Skin epidermis (tissue), 12 donors: ENCODE data around the gene ARNT2.

ENCODE experiments used
- H3K27ac ChIP-seq, 21 experiments: fragments of 200-600 bp; sonication (generic) in 11 of 21; one replicate each; pipeline ENCODE4 v1.5.0; 2020; ENCODE audit warnings: mild to moderate bottlenecking in 3 of 21, inconsistent platforms in 2 of 21, moderate library complexity in 2 of 21
- H3K4me3 ChIP-seq, 7 experiments: fragments of 200-600 bp; sonication (generic) in 2 of 7; one replicate each; pipeline ENCODE4 v1.5.0; 2020; ENCODE audit warnings: inconsistent platforms in 2 of 7, mild to moderate bottlenecking in 2 of 7, moderate library complexity in 1 of 7

Gene ARNT2

DNA sequence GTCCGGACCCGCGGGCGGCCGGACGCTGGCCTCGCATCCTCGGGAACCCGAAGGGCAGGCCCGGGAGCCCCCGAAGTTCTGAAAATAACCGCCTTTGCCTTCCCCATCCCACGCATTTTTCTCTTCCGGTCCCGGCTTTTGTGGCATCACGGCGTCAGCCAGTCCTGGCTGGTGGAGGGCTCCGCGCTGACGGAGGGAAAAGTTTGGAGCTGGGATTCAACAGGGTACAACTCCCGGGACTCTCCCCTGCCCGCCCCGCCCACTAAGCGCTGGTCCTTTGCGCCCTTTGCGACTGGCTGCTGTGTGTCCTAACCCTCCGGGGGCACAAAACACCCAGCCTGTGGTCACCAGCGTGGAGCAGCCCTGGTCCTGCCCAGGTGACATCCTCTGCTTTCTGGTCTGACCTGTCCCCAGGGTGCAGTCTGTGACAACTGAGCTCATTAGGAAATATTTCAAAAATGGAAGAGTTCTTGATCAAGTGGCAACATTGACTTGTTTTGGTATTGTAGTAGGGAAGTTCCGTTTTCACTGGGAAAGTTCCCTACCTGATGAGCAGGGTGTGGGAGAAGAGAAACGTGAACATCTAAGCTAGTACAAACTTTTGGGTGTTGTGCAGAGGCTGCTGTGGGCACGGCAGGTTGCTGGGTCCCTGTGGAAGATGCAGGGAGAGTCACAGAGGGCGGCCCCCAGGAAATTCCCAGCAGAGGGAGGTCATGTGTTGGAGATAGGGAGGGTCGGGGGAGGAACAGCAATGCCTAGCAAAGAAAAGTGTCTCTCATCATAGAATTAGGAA, 775 bp downstream of the ARNT2 start:
- peak overlapping the region in 5 of 7 experiments; percentile 16 to 47 (median 23) for H3K4me3 ChIP-seq
- peak overlapping the region in 2 of 21 experiments; percentile 11 to 68 for H3K27ac ChIP-seq

DNA sequence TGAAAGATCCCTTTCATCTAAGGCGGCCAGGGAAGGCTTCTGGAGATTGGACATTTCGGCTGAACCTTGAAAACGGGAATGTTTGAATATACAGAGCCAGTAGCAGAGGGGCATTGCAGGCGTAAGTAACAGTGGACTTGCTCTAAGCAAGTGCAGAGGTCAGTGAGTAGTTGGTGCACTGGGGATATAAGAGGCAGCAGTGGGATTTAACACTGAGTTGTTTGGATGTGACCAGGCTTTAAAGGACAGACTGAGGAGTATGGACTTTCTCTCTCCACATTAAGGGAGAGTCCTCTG, 1.3 kb downstream of the ARNT2 start:
- Histone ChIP-seq H3K27ac (no peak overlapping the region), H3K4me3 (no peak overlapping the region)

DNA sequence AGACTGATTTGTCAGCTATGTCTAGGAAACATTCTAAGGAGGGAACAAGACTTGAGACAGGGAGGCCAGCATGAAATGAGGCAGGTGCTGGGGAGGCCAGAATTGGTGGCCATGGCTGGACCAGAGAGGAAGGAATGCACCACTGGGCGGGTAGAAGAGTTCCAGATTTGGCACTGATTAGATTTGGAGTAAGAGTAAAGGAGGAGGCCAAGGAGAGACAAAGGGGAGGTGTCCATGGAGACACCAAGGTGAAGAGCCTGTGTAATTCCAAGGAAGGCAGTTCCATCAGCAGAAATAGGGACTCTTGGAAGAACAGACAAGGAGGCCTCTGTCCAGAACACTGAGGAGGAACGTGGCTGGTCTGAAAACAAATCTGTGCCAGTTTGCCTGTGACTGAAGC, 1.8 kb downstream of the ARNT2 start:
- Histone ChIP-seq H3K4me3 (no peak overlapping the region), H3K27ac (no peak overlapping the region)

DNA sequence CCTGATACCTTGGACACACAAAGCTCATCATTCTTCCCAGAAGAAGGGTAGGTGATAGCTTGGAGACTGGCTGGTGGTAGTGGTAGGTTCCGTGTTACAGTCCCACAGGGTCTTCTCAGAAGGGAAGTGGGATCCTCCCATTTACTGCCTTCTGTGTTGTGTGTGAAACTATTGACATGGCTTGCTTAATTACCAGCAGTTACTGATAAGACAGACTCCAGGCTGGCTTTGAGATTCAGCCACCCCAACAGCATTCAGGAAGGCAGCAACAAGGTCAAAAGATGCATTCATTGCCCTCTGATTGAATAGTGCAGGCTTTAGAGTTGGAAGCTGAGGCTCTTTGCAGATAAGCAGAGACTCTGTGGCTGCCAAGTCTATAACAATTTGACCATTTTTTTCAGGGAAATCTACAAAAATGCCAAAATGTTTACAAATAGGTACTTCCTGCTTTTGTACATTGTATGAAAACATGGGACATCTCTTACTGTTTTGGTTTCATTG, 7.7 kb downstream of the ARNT2 start:
- Histone ChIP-seq H3K27ac (no peak overlapping the region), H3K4me3 (no peak overlapping the region)

DNA sequence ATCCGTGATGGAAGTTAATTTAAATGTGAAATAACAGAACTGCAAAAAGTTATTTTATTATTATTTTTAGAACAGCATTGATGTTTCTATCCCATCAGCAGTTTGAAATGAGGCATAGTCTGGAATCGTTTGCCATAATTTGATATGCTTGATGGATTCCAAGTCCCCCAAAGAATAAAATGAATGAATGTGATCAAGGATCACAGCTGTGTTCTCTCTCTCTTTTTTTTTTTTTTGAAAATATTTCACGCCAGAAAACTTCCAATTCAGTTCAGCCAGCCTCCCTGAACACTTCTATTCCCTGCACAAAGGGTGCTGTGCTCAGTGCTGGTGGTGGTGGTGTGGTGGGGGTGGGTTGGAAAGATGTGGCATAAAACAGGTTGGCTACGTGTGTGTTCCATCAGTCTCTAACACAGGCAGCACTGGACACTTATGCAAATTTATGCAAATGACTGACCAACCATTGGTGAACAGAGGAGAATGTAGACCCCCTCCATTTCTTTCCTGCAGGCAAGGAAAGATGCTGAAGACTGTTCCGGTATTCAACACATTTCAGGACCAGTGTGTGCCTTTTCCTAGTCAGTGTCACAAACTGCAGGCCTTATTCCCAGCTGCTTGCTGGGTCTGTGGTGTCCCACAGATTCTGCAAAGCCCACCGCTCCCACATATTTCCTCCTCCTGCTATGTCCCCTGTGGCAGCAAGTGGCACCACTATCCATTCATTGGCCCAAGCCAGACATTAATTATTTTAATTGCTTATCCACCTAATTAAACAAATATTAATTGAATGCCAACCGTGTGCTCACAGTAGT, 10.6 kb downstream of the ARNT2 start:
- H3K4me3 ChIP-seq, result no peak overlapping the region
- H3K27ac ChIP-seq, result no peak overlapping the region

DNA sequence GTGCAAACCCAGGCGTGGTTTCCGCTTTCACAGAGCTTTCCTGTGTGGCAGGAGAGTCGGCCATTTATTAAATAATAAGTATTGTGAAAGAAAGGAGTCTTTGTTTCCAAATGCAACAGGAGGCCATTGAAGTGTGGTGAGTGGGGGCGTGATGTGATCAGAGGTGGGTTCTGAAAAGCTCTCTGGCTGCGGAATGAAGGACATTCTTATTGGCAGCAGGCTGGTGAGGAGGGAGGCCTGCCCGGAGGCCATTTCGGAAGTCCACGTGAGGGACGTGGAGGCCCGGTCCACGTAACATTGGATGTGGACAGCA, 11.1 kb downstream of the ARNT2 start:
- Histone ChIP-seq H3K27ac (no peak overlapping the region), H3K4me3 (no peak overlapping the region)

DNA sequence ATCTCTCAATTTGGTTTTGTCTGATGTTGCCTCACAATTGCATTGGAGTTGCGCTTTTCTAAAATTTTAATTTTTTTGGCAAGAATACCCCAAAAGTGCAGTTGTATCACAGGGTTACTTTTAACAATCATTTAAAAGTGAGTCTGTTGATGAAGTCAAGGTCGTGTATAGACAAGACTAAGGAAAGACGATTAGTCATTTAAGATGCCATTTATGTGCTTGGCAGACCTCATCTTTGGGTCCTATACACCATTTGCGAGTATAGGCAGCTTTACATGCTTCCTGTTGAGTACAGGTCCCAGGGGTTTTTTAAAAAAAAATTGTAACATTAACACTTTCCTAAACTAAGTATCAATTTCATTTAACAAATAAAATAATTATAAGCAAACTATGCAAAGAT, 12.5 kb downstream of the ARNT2 start:
- Histone ChIP-seq H3K27ac (no peak overlapping the region), H3K4me3 (no peak overlapping the region)

DNA sequence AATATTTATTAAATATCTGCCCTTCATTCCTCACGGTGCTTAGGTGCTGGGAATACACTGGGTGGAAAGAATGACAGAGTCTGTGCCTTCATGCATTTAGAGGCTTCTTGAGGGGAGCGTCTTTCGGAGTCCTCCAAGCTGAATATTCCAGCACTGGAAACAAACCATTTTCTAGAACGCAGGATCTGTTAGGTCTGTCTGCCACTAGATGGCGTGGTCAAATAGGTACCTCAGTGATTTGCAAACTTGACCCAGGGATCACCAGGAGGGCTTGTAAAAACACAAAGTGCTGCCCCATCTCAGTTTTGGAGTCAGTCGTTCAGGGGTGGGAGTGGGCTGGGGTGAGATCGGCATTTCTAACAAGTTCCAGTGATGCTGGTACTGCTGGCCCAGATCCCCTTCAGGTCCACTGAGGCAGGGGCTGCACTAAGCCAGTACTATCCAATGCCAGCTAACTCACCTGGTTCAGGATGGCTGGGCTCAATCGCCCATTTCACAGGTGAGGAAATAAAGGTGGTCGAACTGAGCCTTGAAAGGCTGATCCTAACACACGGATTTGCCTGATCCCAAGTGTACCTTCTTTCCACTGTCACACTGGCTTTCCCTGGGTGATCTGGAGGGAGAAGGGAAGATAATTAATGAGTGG, 14.8 kb downstream of the ARNT2 start:
- no peak overlapping the region for H3K4me3 ChIP-seq
- H3K27ac ChIP-seq, result no peak overlapping the region

DNA sequence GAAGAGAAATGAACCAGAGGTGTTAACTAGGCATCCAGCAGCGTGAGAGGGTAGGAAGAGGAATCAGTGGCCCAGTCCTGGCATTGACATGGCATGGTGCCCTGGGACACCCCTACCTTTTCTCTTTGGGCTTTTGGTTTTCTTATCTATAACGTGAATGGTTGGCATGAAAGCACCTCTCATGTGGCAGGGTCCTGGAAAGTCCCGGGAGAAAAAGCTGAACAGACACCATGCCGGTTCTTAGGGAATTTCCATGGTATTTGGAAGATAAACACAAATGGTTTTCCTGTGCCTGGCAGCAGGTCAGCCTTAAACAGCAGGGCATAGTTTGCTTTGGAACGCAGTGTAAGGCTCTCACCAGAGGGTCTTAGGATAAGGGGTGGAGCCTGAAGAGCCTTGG, 15.4 kb downstream of the ARNT2 start:
- H3K4me3 ChIP-seq, result no peak overlapping the region
- no peak overlapping the region for H3K27ac ChIP-seq

DNA sequence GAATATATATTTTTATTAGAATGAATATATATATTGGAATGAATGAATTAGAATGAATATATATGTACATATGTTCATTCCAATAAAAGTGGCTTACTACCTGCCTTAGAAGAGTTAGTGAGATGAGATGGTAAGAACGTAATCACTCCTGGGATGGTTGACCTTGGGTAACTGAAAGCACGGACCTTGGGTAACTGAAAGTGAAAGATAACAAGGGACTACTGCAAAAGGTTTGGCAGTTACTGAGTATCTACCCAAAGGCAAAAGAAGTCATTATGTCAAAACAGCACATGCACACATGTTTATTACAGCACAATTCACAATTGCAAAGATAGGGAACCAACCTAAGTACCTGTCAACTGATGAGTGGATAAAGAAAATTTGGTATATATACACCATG, 16.5 kb downstream of the ARNT2 start:
- Histone ChIP-seq H3K27ac (no peak overlapping the region), H3K4me3 (no peak overlapping the region)

DNA sequence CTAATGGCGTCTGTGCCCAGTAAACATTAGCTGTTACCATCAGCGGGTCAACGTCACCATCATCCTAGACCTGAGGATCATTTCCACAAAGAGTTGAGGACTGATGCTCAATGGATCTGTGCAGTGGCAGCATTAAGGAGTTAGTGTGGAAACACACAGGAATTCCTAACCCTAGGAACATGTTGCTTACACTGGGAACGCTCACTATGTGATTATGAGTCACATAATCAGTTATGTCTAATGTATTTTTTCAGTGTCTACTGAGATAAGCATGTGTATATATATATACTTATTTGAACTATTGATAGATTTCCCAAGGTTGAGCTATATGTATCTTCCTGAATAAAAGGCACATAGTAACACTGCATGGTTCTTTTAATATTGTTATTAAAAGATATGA, 19.0 kb downstream of the ARNT2 start:
- H3K4me3 ChIP-seq, result no peak overlapping the region
- H3K27ac ChIP-seq, result no peak overlapping the region

DNA sequence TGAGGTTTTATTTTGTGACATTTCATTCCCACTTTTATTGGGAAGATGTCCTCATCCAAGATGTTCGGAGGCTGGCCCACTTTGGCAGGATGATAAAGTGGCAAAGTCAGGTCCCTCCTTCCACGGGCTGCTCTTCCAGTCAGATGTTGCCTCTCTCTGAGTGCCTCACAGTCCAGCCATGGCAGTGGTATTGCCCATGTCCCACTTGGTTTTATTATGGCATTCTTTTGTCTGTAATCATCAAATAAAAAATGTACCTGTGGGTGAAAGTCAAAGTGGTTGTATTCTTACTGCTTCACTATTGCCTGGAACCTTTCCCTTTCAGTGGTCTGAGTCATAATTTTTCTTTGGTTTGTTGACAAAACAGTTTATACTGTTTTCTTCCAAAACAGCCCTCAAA, 20.2 kb downstream of the ARNT2 start:
- no peak overlapping the region for H3K27ac ChIP-seq
- H3K4me3 ChIP-seq, result no peak overlapping the region

DNA sequence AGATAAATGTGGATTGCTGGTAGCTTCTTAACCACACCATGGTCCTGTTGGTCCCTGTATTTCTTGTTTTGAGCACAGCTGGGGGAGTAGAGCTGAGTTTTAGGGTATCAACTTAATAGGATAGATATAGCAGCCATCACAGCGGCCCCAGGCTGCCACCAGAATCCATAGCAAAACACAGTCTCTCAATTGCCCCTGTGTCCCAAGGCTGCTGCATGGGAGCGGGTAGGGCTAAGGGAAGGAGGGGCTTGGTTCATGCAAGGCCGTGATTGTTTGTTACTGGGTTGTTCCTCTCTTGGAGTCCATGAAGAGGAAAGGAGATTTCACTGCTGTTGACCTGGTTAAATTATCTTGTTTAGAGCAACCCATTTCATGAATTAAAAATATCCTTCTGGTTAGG, 22.1 kb downstream of the ARNT2 start:
- no peak overlapping the region for H3K4me3 ChIP-seq
- H3K27ac ChIP-seq, result no peak overlapping the region

DNA sequence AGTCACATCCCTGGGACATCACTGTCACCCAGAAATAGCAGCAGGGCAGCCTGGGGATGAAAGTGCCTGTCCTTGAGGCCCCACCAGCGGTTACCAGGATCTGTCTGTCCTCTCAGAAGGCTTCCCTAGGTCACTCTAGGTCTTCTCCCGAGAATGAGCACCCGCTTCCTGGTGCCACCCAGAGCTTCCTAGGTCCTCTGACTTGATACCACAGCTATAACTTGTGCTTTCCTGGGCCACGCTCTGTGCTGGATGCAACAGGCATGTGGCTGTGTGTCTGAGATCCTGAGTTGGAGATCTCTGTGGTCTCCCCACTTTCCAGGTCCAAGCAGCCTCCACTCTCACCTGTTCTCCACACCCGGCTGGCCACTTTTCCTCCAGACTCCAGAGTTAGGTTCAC, 25.8 kb downstream of the ARNT2 start:
- H3K4me3 ChIP-seq, result no peak overlapping the region
- no peak overlapping the region for H3K27ac ChIP-seq

DNA sequence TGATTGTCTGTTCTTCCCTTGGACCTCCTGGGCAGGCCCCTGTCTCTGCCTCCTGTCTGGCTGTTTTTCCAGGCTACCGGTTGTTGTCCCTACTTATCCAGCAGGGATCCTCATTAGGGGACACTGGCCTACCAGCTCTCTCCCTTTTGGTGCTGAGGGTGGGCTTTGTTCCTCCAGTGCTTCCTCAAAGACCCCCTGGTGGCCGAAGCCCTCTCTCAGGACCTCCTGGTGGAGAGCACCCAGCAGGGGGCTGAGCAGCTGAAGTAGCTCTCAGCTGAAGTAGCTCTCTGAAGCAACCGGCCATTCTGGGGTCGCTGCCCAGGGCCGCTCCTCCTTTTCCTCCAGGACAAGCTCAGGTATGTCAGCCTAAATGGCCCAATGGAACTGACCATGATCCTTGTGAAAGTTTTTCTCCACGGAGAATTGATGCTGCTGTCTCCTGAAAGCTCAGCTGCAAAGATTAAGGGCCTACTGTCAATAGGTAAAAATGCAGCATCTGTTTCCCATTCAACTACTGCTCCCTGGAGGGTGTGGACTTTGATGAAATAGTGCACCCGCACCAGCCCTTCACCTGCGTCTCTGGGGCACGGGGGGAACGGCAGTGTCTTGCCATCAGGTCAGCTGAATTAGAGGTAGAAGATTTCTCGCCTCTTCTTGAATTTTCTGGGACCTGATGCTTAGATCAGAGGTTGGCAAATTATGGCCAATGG, 27.6 kb downstream of the ARNT2 start:
- Histone ChIP-seq H3K27ac (no peak overlapping the region), H3K4me3 (no peak overlapping the region)

DNA sequence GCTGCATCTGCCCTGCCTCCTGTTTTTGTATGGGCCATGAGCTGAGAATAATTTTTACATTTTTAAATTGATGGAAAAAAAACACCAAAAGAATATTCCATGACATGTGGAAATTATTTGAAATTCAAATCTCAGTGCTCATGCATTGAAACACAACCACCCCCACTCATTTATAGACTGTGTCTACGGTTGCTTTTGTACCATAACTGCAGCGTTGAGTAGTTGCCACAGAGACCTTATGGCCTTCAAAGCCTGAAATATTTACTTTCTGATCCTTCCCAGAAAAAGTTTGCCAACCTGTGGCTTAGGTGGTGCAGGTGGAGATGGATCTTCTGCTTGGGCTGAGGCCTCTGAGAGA, 28.1 kb downstream of the ARNT2 start:
- Histone ChIP-seq H3K4me3 (no peak overlapping the region), H3K27ac (no peak overlapping the region)

DNA sequence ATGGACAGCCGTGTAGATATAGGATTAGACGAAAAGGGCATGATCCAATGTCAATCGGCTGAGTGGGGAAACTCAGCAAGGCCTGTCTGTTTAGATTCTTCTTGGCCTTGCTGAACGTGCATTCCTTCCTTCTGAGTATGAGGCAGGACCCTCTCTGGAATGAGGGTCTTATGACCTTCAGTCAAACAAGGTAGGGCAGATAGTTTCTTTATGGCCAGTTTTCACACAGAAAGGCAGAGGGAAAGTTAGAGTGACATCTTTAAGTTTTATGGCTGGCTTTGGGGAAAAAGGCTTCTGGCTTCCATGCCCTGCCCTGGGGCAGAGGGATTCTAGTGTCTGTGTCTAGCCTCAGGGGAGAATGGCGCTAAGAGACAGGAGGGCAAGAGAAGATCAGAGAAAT, 29.7 kb downstream of the ARNT2 start:
- H3K4me3 ChIP-seq, result no peak overlapping the region
- H3K27ac ChIP-seq, result no peak overlapping the region

DNA sequence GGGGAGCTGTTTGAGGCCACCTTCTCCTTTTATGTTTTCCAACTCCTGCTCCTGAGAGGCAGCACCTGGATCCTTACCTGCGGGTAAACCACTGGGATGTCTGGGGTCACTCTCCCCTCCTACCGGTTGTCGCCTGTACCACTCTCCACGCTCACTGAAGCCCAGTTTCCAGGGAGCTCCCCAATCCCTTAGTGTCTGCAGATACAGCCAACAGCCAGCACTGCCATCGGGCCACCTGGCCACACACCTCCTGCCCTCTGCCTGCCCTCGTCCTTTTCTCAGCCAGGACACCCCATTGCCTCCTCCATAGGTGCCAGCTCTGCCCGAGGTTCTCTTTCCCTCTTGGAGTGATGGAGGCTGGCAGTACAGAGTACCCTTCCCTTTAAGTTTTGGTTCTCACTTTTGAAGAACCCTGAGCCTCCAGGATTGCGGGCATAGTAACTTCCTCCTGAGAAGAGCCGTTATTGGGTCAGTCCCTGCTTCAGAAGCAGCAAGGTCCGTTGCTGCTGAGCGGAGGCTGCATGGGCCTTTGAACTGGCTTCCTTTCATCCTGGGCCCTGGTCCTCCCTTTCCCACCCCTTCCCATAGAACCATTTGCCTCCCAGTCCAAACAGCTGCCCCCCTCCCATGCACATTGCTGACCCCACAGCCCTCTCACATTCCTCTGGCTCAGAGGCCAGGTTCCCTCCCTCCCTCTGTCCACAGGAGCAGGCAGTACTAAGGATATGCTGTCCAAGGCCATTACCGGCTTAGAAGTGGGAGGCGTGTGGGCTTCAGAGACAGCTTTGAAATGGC, 30.9 kb downstream of the ARNT2 start:
- no peak overlapping the region for H3K4me3 ChIP-seq
- H3K27ac ChIP-seq, result no peak overlapping the region

DNA sequence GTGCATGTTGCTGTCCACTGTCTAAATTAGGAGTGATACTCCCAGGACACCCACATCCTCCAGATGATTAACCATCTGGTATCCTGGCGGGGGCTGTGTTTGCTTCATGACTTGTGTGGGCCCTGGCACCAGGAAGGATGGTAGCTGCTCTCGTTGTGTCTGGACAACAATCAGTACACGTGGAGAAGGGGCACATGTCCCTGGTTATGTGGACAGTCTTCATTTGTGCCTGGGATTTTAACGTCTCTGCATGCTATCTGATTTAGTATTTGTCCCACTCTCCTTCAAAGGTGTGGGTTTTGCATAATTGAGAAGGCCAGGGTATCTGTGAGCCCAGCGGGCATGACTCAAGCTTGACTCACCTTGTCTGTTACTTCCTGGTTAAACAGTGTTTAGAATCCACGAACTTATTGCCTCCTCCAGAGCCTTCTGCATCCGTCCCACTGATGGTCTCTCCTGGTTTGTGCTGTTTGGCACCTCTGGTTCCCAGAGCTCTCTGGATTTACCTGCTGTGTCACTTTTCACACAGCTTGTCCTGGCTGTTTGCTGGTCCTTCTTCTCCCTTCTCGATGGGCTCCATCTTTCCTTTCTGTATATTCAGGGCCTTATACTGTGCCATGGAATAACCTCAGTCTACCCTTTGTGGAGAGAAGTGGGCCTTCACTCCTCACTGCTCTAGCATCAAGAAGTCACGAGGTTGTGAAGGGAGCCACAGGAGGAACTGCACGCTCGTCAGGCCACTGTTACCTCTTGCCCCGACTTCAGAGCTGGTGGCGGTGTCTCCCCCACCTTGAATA, 32.5 kb downstream of the ARNT2 start:
- Histone ChIP-seq H3K4me3 (no peak overlapping the region), H3K27ac (peak overlapping the region in 1 of 21 experiments; percentile 7)
